Nephron (organoid): ENCODE results near the gene UGT1A9.

ENCODE experiments used
- H3K27ac Mint-ChIP-seq, 3 experiments: 2 replicates each; pipeline ENCODE4 v1.8.0; 2020; ENCODE audit warnings: mixed read lengths in 3 of 3, mild to moderate bottlenecking in 2 of 3, moderate library complexity in 1 of 3
- H3K27me3 Mint-ChIP-seq: 2 replicates; pipeline ENCODE4 v1.8.0; 2021; ENCODE audit warnings: low read depth, mild to moderate bottlenecking, moderate library complexity, mixed read lengths
- H3K36me3 Mint-ChIP-seq: 2 replicates; pipeline ENCODE4 v1.8.0; 2020; ENCODE audit warnings: low read depth, mixed read lengths
- H3K4me1 Mint-ChIP-seq: 2 replicates; pipeline ENCODE4 v1.8.0; 2020; ENCODE audit warnings: mixed read lengths
- H3K4me3 Mint-ChIP-seq, 3 experiments: 2 replicates each; pipeline ENCODE4 v1.8.0; 2020; ENCODE audit warnings: mild to moderate bottlenecking in 3 of 3, mixed read lengths in 3 of 3, moderate library complexity in 2 of 3
- H3K9me3 Mint-ChIP-seq: 2 replicates; pipeline ENCODE4 v1.8.0; 2020; ENCODE audit warnings: mixed read lengths
- TF ChIP-seq, protein P1 (sequence below), 3 experiments: fragments of 200-600 bp; sonication (generic); IDR thresholded peaks; one replicate each; pipeline ENCODE4 v1.5.0; 2021; ENCODE audit warnings: antibody characterized with exemption in 3 of 3; ENCODE audit not compliant: unreplicated experiment in 3 of 3

The UGT1A9 gene

DNA sequence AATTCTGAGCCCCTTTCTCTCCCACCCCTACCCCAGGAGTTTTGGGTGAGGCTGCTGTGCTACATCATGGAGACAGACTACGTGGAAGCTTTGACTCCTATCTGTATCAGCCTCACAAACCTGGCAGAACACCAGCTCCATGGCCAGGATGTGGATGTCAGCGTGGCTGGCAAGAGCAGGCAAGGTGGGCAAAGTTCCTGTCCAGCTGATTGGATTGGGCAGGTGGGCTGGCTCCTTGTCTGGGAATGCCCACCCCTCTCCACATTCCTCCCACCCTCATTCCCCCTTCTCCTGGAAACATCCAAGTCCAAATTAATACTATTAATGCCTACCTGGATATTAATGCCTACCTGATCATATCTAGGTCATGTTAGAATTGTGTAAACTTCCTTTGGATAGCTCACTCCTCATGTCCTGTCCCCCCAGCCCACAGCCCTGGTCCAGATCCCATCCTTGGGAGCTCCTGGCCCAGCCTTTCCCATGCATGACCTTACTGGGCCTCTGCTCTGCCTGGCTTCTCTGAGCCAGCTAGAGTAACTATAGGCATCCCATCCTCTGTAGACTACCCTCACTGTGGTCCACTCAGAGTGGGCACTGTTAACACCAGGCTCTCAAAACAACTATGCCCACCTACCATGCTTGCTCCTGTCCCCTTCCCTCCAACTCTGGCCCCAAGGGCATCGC lies 130.6 kb downstream of the UGT1A9 start:
- Mint-ChIP-seq H3K9me3 (peaks cover 4% of the 10 kb centered on the region), H3K4me1 (no peaks in the 10 kb centered on the region), H3K27ac (no peak overlapping the region), H3K36me3 (no peaks in the 10 kb centered on the region), H3K27me3 (peaks cover 17% of the 10 kb centered on the region), H3K4me3 (no peak overlapping the region)
- TF ChIP-seq, protein P1, sequence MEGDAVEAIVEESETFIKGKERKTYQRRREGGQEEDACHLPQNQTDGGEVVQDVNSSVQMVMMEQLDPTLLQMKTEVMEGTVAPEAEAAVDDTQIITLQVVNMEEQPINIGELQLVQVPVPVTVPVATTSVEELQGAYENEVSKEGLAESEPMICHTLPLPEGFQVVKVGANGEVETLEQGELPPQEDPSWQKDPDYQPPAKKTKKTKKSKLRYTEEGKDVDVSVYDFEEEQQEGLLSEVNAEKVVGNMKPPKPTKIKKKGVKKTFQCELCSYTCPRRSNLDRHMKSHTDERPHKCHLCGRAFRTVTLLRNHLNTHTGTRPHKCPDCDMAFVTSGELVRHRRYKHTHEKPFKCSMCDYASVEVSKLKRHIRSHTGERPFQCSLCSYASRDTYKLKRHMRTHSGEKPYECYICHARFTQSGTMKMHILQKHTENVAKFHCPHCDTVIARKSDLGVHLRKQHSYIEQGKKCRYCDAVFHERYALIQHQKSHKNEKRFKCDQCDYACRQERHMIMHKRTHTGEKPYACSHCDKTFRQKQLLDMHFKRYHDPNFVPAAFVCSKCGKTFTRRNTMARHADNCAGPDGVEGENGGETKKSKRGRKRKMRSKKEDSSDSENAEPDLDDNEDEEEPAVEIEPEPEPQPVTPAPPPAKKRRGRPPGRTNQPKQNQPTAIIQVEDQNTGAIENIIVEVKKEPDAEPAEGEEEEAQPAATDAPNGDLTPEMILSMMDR (IDR thresholded peaks at IDR 0.05; ENCODE audit: unreplicated experiment in 3 of 3): no peak

DNA sequence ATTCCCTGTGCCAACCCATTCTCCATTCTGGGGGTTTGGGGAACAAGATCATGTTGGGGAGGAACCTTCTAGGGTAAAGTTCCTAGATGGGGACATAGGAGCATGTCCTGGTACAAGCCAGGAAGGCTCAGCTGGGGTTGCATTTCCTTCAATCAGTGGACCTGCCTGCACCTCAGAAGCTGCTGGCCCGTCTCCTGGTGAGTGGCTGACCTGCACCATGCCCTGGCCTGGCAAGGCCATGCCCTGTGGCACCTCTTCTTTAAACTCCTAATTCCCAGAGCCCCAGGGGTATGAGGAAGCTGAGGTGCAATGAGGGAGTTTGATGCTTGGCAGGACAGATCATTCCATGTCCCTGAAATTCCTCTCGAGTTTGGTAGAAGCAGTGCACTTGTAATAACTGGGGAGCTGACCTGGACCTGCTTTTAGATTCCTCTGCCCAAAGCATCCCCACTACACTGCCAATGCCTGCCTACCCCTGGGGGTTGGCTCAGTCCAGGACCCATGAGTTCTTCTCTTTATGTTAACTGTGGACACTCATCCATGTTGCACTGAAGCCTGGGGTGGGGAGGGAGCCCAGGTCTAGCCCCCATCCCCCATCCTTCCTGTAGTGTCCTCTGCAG lies 131.7 kb downstream of the UGT1A9 start:
- peaks cover 23% of the 10 kb centered on the region for H3K27me3 Mint-ChIP-seq
- no peaks in the 10 kb centered on the region for H3K36me3 Mint-ChIP-seq
- peaks cover 4% of the 10 kb centered on the region for H3K9me3 Mint-ChIP-seq
- no peak overlapping the region for H3K4me3 Mint-ChIP-seq
- no peak overlapping the region for H3K27ac Mint-ChIP-seq
- no peaks in the 10 kb centered on the region for H3K4me1 Mint-ChIP-seq
- TF ChIP-seq, protein P1 (IDR thresholded peaks at IDR 0.05; ENCODE audit: unreplicated experiment in 3 of 3): no peak

DNA sequence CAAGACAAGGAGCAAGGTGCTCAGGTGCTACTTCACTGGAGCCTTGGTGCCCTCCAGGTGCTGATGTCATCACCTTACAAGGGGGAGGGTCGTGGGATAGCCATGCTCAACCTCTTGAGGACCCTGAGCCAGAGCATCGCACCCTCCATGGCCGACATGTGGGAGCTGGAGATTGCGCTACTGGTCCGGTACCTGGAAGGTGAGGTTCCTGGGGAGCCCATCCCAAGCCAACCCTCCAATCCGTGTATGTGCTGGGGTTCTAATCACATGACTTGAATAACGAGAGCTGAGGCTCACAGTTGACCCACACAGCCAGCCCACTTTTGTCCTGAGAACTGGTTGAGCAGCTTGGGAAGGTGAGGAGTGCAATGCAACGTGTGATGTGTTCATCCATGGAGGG lies 132.3 kb downstream of the UGT1A9 start:
- Mint-ChIP-seq H3K4me3 (no peak overlapping the region), H3K36me3 (no peaks in the 10 kb centered on the region), H3K9me3 (peaks cover 4% of the 10 kb centered on the region), H3K27me3 (peaks cover 20% of the 10 kb centered on the region), H3K27ac (no peak overlapping the region), H3K4me1 (no peaks in the 10 kb centered on the region)
- TF ChIP-seq, protein P1 (IDR thresholded peaks at IDR 0.05; ENCODE audit: unreplicated experiment in 3 of 3): no peak

DNA sequence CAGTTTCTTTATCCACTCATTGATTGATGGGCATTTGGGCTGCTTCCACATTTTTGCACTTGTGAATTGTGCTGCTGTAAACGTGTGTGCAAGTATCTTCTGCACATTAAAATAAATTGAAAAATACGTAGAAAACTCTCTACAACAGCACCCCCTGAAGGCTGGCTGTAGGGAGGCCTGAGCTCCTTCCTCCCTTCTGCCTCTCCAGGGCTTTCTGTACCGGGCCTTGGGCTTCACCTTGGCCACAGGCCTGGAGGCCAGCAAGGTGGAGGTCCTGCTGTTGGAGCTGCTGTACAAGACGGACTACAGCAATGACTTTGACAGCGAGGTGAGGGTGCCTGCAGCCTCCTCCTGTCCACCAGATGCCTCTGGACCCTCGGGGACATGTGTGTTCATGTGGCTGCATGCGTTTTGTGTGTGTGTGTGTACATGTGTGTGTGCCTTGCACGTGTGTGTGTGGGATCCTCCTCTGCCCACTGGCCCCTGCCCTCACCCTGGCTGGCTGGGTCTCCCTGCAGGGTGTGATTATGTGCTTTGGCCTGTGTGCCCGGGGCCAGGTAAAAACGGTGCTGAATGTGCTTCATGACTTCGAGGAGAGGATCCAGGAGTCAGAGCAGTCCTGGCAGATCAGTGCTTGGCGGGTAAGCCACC lies 135.6 kb downstream of the UGT1A9 start:
- Mint-ChIP-seq H3K27ac (no peak overlapping the region), H3K9me3 (no peaks in the 10 kb centered on the region)

DNA sequence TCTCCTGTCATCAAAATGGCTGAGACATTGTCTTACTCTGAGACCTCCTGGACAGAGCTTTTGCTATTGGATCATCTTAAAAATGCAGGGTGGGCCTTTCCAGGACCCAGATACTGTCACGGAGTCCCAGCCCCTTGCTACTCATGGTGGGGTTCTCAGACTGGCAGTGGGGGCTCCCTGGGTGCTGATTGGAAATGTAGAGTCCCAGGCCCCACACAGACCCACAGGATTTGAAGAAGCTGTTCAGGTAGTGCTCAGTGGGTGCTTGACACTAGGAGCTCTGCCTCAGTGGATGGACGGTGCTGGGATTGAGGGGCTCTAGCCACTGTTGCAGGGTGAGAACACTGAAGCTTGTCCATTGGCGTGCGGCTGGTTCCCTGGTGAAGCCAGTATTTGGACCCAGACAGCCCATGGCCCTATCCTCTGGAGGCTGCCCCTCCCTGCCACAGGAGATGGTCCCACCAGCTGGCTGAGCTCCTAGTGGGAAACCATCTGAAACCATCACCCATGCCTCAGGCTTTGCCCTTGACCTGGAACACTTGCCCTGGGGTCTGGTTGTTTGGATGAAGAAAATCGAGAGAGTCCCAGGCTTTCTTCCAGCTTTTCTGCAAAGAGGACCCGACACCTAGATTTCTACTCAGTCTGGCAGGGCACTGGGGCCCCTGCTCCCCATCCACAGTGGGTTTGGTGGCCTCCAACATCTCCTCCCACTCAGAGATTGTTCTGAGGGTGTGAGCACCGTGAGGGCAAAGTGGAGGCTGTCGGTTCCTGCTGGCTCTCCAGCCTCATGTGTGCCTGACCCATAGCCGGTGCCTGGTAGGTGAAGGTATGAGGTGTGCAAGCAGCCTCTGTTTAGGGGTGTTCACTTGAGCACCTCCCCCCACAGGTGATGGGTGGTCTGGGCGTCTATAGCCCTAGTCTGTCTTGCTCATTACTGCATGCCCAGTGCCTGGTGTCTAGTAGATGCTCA lies 136.6 kb downstream of the UGT1A9 start:
- no peaks in the 10 kb centered on the region for H3K36me3 Mint-ChIP-seq
- H3K27ac Mint-ChIP-seq: no peak overlapping the region
- no peak overlapping the region for H3K4me3 Mint-ChIP-seq
- H3K4me1 Mint-ChIP-seq: no peaks in the 10 kb centered on the region
- H3K27me3 Mint-ChIP-seq: peaks cover 25% of the 10 kb centered on the region
- TF ChIP-seq, protein P1 (IDR thresholded peaks at IDR 0.05; ENCODE audit: unreplicated experiment in 3 of 3): no peak
- H3K9me3 Mint-ChIP-seq: no peaks in the 10 kb centered on the region

More for the DNA sequence above, 135.6 kb downstream of the UGT1A9 start:
- H3K4me1 Mint-ChIP-seq: no peaks in the 10 kb centered on the region
- peaks cover 33% of the 10 kb centered on the region for H3K27me3 Mint-ChIP-seq
- TF ChIP-seq, protein P1 (IDR thresholded peaks at IDR 0.05; ENCODE audit: unreplicated experiment in 3 of 3): no peak
- H3K4me3 Mint-ChIP-seq: no peak overlapping the region
- no peaks in the 10 kb centered on the region for H3K36me3 Mint-ChIP-seq
